Parathyroid adenoma (tissue), 2 donors: ENCODE results near the gene NLK.
"Not testable (repeated sequence)": the region's sequence is repeated elsewhere in the genome, so short reads cannot be mapped to it uniquely, and the experiment has no call there.

Source experiments
- H2AFZ ChIP-seq: fragments of 300-600 bp; sonication (generic); one replicate; pipeline ENCODE4 v1.7.0; 2017; ENCODE audit warnings: antibody characterized with exemption, mild to moderate bottlenecking
- H3K27ac ChIP-seq: fragments of 300-600 bp; sonication (generic); one replicate; pipeline ENCODE4 v1.7.0; 2017
- H3K27me3 ChIP-seq: fragments of 300-600 bp; sonication (generic); one replicate; pipeline ENCODE4 v1.7.0; 2017; ENCODE audit warnings: low read length; ENCODE audit not compliant: control insufficient read depth, insufficient read depth
- H3K36me3 ChIP-seq: fragments of 300-600 bp; sonication (generic); one replicate; pipeline ENCODE4 v1.7.0; 2017; ENCODE audit warnings: low read length; ENCODE audit not compliant: control insufficient read depth, insufficient read depth
- H3K4me1 ChIP-seq: fragments of 300-600 bp; sonication (generic); one replicate; pipeline ENCODE4 v1.7.0; 2017; ENCODE audit warnings: control low read depth
- H3K4me2 ChIP-seq: fragments of 300-600 bp; sonication (generic); one replicate; pipeline ENCODE4 v1.7.0; 2017; ENCODE audit warnings: low read length
- H3K4me3 ChIP-seq: fragments of 300-600 bp; sonication (generic); one replicate; pipeline ENCODE4 v1.7.0; 2017; ENCODE audit warnings: low read depth, low read length
- H3K79me2 ChIP-seq: fragments of 300-600 bp; sonication (generic); one replicate; pipeline ENCODE4 v1.7.0; 2017; ENCODE audit warnings: control low read depth
- H3K9ac ChIP-seq: fragments of 300-600 bp; sonication (generic); one replicate; pipeline ENCODE4 v1.7.0; 2017; ENCODE audit warnings: mild to moderate bottlenecking
- H3K9me3 ChIP-seq: fragments of 300-600 bp; sonication (generic); one replicate; pipeline ENCODE4 v1.7.0; 2017; ENCODE audit warnings: low read length; ENCODE audit not compliant: control insufficient read depth
- TF ChIP-seq, protein P1 (sequence below): fragments of 300-600 bp; sonication (generic); IDR thresholded peaks from one replicate; pipeline ENCODE4 v1.7.0; 2017; ENCODE audit warnings: antibody characterized with exemption, mild to moderate bottlenecking
- donor health status: primary hyperparathyroidism.

NLK gene

DNA sequence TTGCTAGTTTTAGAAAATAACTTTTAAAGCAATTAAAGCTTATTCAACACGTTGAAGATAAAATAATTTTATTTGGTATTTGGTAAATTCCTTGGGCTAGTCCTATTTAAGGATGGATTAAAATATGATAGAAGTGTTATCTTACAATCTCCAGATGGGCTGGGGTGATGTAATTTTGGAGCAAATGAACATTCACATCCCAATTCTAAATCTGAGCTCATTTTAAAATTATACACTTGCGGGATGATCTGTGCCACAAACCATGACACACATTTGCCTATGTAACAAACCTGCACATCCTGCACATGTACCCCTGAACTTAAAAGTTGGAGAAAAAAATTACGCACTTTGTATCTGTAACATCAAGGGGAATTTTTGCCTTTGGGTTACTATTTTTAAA is 31.5 kb downstream of the NLK start:
- Histone ChIP-seq H3K27me3 (no peaks in the 10 kb centered on the region), H3K36me3 (no peaks in the 10 kb centered on the region), H3K4me2 (no peak overlapping the region), H3K27ac (no peak overlapping the region), H3K4me1 (peaks cover 9% of the 10 kb centered on the region), H3K9me3 (no peaks in the 10 kb centered on the region), H3K9ac (no peak overlapping the region), H3K4me3 (no peak overlapping the region), H2AFZ (no peak overlapping the region), H3K79me2 (peaks cover 45% of the 10 kb centered on the region)
- TF ChIP-seq, protein P1, sequence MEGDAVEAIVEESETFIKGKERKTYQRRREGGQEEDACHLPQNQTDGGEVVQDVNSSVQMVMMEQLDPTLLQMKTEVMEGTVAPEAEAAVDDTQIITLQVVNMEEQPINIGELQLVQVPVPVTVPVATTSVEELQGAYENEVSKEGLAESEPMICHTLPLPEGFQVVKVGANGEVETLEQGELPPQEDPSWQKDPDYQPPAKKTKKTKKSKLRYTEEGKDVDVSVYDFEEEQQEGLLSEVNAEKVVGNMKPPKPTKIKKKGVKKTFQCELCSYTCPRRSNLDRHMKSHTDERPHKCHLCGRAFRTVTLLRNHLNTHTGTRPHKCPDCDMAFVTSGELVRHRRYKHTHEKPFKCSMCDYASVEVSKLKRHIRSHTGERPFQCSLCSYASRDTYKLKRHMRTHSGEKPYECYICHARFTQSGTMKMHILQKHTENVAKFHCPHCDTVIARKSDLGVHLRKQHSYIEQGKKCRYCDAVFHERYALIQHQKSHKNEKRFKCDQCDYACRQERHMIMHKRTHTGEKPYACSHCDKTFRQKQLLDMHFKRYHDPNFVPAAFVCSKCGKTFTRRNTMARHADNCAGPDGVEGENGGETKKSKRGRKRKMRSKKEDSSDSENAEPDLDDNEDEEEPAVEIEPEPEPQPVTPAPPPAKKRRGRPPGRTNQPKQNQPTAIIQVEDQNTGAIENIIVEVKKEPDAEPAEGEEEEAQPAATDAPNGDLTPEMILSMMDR, result no peak

DNA sequence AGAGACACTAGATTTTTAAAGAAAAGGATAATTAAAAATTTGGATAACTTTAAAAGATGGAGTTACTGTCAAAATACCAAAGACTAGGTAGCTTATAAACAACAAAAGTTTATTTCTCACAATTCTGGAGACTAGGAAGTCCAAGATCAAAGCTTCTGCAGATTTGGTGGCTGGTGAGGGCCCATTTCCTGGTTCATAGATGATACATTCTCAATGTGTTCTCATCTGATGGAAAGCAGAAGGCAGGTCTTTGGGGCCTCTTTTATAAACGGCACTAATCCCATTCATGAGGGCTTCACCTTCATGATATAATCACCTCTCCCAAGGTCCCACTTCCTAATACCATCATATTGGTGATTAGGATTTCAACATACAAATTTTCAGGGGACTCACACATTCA is 33.7 kb downstream of the NLK start:
- Histone ChIP-seq H3K27ac (no peak overlapping the region), H3K4me2 (no peak overlapping the region), H3K36me3 (no peaks in the 10 kb centered on the region), H3K27me3 (no peaks in the 10 kb centered on the region), H3K9ac (no peak overlapping the region), H3K9me3 (no peaks in the 10 kb centered on the region), H3K79me2 (peaks cover 52% of the 10 kb centered on the region), H3K4me3 (no peak overlapping the region), H2AFZ (no peak overlapping the region), H3K4me1 (peaks cover 9% of the 10 kb centered on the region)
- TF ChIP-seq, protein P1, result no peak

DNA sequence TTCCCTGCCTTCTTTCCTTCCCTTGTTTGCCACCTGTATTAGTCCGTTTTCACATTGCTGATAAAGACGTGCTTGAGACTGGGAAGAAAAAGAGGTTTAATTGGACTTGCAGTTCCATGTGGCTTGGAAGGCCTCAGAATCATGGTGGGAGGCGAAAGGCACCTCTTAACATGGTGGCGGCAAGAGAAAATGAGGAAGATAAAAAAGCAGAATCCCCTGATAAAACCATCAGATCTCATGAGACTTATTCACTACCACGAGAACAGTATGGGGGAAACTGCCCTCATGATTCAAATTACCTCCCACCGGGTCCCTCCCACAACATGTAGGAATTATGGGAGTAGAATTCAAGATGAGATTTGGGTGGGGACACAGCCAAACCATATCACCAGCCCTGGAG is 34.7 kb downstream of the NLK start:
- H3K9me3 ChIP-seq, H3K27me3 ChIP-seq, H3K4me3 ChIP-seq, H3K27ac ChIP-seq, H3K36me3 ChIP-seq, H2AFZ ChIP-seq, H3K4me2 ChIP-seq, H3K9ac ChIP-seq: not testable (repeated sequence)
- H3K4me1 ChIP-seq, result peaks cover 14% of the 10 kb centered on the region
- H3K79me2 ChIP-seq, result peaks cover 46% of the 10 kb centered on the region

DNA sequence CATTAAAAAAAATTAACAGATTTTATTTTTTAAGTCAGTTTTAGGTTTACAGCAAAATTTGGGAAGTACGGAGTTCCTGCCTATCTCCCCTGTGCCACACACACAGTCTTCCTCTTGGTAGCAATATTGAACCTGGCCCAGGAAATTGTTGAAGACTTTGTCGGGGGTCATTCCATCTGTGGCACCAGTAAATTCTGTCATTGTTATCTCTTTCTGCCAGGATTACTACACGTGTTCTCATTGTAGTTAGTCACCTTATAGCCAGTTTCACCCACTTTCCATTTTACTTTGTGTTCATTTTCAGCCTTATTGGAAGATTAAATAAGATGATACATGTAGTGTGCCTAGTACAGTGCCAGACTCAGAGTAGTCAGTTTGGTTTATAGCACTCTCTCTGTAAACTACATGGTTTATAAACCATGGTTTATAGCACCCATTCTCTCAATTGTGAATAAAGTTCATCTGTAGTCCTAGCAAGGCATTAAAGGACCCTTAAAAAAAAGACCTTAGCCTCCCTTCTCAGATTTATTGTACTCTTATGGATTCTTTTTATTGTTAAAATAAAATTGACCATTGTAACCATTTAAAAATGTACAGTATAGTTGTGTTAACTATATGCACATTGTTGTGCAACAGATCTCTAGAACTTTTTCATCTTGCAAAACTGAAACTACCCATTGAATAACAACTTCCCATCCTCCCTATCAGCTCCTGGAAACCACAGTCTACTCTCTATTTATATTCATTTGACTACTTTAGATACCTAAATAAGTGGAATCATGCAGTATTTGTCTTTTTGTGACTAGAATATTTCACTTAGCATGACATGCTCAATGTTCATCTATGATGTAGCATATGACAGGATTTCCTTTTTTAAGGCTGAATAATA is 36.1 kb downstream of the NLK start:
- no peak overlapping the region for H3K27ac ChIP-seq

DNA sequence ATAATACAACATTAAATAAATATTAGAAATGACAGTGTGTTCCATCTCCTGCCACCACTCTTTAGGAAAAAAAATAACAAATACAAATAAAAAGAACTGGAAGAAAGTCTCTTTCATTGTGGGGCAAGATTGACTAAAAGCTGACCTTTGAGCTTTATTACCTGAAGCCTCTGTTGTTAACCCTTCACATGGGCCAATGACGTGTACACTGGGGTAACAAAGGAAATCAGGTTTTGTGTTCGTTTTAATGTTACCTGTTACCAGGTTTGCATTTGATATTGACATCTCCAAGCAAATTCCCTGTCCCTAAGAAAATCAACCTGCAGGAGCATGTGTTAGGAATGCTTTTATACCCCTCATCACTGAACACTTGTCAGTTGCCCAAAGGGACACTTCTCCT is 39.0 kb downstream of the NLK start:
- Histone ChIP-seq H2AFZ (no peak overlapping the region), H3K36me3 (no peaks in the 10 kb centered on the region), H3K9ac (no peak overlapping the region), H3K27me3 (no peaks in the 10 kb centered on the region), H3K79me2 (peaks cover 40% of the 10 kb centered on the region), H3K4me3 (no peak overlapping the region), H3K9me3 (no peaks in the 10 kb centered on the region), H3K4me2 (no peak overlapping the region), H3K27ac (no peak overlapping the region), H3K4me1 (peaks cover 5% of the 10 kb centered on the region)
- TF ChIP-seq, protein P1, result no peak

More for the DNA sequence above, 36.1 kb downstream of the NLK start:
- TF ChIP-seq, protein P1, result no peak
- H2AFZ ChIP-seq, result no peak overlapping the region
- H3K9me3 ChIP-seq, result no peaks in the 10 kb centered on the region
- H3K4me1 ChIP-seq, result peaks cover 14% of the 10 kb centered on the region
- no peaks in the 10 kb centered on the region for H3K36me3 ChIP-seq
- no peak overlapping the region for H3K9ac ChIP-seq
- H3K27me3 ChIP-seq, result no peaks in the 10 kb centered on the region
- H3K4me3 ChIP-seq, result no peak overlapping the region
- H3K4me2 ChIP-seq, result no peak overlapping the region
- peaks cover 37% of the 10 kb centered on the region for H3K79me2 ChIP-seq
